Activated naive CD8-positive, alpha-beta T cell treated with anti-CD3 and anti-CD28 coated beads, Interleukin-2, amount 10 ng/mL, durations not matched to agents 7 days and 5 days (primary cell): ENCODE results near the gene TUBA1C. TPM values are rescaled to one million over a fixed set of nuclear protein-coding genes. Genes with fewer than 3 reads are reported as not detected.
"Not testable (repeated sequence)": the region's sequence is repeated elsewhere in the genome, so short reads cannot be mapped to it uniquely, and the experiment has no call there.

ENCODE experiments used
- ATAC-seq: fragments of 150-1000 bp; cut with Tn5 transposase; one replicate; pipeline ENCODE4 v1.10.0; 2021; ENCODE audit warnings: low read depth, moderate library complexity
- POLR2A ChIA-PET: fragments of 350-600 bp; sonication (Branson Sonifier 250); formaldehyde crosslinking; loops from one replicate; lab custom pipeline; 2021; ENCODE audit warnings: antibody characterized with exemption; lab: Charles Lee
- DNase-seq: peaks from one replicate; pipeline ENCODE4 v3.0.0; 2021
- H3K27ac Mint-ChIP-seq: one replicate; pipeline ENCODE4 v1.8.0; 2022; ENCODE audit warnings: mild to moderate bottlenecking, mixed read lengths
- H3K27me3 Mint-ChIP-seq: one replicate; pipeline ENCODE4 v1.8.0; 2022; ENCODE audit warnings: mild to moderate bottlenecking, moderate library complexity, mixed read lengths
- H3K36me3 Mint-ChIP-seq: one replicate; pipeline ENCODE4 v1.8.0; 2021; ENCODE audit warnings: mild to moderate bottlenecking, mixed read lengths
- H3K4me1 Mint-ChIP-seq: one replicate; pipeline ENCODE4 v1.8.0; 2021; ENCODE audit warnings: mixed read lengths
- H3K4me3 Mint-ChIP-seq: one replicate; pipeline ENCODE4 v1.8.0; 2022; ENCODE audit warnings: mild to moderate bottlenecking, moderate library complexity, mixed read lengths
- H3K9me3 Mint-ChIP-seq: one replicate; pipeline ENCODE4 v1.8.0; 2021; ENCODE audit warnings: mixed read lengths
- total RNA-seq, 2 experiments: library from RNA; stranded (reverse); gene quantifications; one replicate each; pipeline ENCODE4 v1.2.3, GENCODE V29; 2021

TUBA1C gene
- total RNA-seq, 2 experiments from 2014 or later = 162 to 168 TPM

DNA sequence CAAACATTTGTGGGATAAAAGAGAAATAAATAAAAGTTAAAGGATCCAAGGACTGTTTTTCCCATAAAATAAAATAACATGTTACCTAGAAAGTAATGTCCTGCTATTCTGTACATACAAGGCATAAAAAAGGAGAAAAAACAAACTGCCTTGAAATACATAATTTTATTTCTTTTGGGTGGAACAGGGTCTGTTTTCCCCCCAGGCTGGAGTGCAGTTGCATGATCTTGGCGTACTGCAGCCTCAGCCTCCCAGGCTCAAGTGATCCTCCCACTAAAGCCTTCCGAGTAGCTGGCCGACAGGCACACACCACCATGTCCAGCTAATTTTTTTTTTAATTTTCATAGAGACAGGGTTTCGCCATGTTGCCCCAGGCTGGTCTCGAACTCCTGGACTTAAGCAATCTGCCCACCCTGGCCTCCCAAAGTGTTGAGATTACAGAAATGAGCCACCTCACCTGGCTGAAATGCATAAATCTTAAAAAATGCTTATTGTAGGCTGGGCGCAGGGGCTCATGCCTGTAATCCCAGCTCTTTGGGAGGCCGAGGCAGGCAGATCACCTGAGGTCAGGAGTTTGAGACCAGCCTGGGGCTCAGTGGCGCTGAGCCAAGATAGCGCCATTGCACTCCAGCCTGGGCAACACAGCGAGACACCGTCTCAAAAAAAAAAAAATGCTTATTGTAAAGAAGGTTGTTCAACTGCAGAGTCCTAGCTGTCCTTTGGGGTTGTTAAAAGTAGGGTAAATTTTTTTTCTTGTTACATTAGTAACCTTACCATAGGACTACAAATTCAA lies 4.1 kb upstream of the TUBA1C start:
- DNase-seq (no peak), ATAC-seq (no peak)
- H3K27ac Mint-ChIP-seq = no peak overlapping the region
- no peaks in the 10 kb centered on the region for H3K9me3 Mint-ChIP-seq
- POLR2A ChIA-PET = no interaction called here
- H3K4me3 Mint-ChIP-seq = no peak overlapping the region
- no peaks in the 10 kb centered on the region for H3K27me3 Mint-ChIP-seq
- peaks cover 9% of the 10 kb centered on the region for H3K36me3 Mint-ChIP-seq
- peaks cover 15% of the 10 kb centered on the region for H3K4me1 Mint-ChIP-seq

- no peak overlapping the region for H3K27ac Mint-ChIP-seq
- POLR2A ChIA-PET = no interaction called here
- no peak overlapping the region for H3K4me3 Mint-ChIP-seq
- ATAC-seq (no peak), DNase-seq (no peak)
- H3K4me1 Mint-ChIP-seq = peaks cover 15% of the 10 kb centered on the region
- no peaks in the 10 kb centered on the region for H3K27me3 Mint-ChIP-seq
- H3K9me3 Mint-ChIP-seq = no peaks in the 10 kb centered on the region
- peaks cover 9% of the 10 kb centered on the region for H3K36me3 Mint-ChIP-seq
Observed at GRCh38 chr12:49261721-49262120, 3.2 kb upstream of the TUBA1C start.

GRCh38 chr12:49263400-49263763 lies 1.5 kb upstream of the TUBA1C start:
- Mint-ChIP-seq H3K4me3 (peak overlapping the region; percentile 89), H3K36me3 (peaks cover 14% of the 10 kb centered on the region), H3K9me3 (no peaks in the 10 kb centered on the region), H3K27me3 (no peaks in the 10 kb centered on the region), H3K4me1 (peaks cover 24% of the 10 kb centered on the region), H3K27ac (no peak overlapping the region)
- no peak for ATAC-seq
- POLR2A ChIA-PET = interaction anchor here (0.7 to 4.7 kb wide), 6 partner anchors 9 to 304 kb away, joined by 3 to 91 read pairs (median 16); partner anchors contain the start of genes SPATS2, TUBA1A and TUBA1B
- no peak for DNase-seq

- no peaks in the 10 kb centered on the region for H3K27me3 Mint-ChIP-seq
- H3K4me1 Mint-ChIP-seq = peaks cover 27% of the 10 kb centered on the region
- DNase-seq (peak; percentile 78), ATAC-seq (peak; percentile 51)
- H3K4me3 Mint-ChIP-seq = peak overlapping the region; percentile 99
- POLR2A ChIA-PET = interaction anchor here (0.9 to 4.7 kb wide), 11 partner anchors 9 to 477 kb away, joined by 3 to 91 read pairs (median 9); partner anchors contain the start of genes SPATS2, TMBIM6, TROAP and TUBA1A
- peaks cover 16% of the 10 kb centered on the region for H3K36me3 Mint-ChIP-seq
- peak overlapping the region; percentile 98 for H3K27ac Mint-ChIP-seq
- H3K9me3 Mint-ChIP-seq = no peaks in the 10 kb centered on the region
Observed at GRCh38 chr12:49264466-49264872, 413 bp upstream of the TUBA1C start.

GRCh38 chr12:49269191-49269590 lies 4.3 kb downstream of the TUBA1C start:
- Mint-ChIP-seq H3K4me1 (peaks cover 18% of the 10 kb centered on the region), H3K36me3 (peaks cover 21% of the 10 kb centered on the region)
- not testable (repeated sequence) for DNase-seq, H3K27me3 Mint-ChIP-seq, H3K9me3 Mint-ChIP-seq, ATAC-seq, H3K4me3 Mint-ChIP-seq, H3K27ac Mint-ChIP-seq
- POLR2A ChIA-PET = interaction anchor here (1.3 kb wide), 1 partner anchor 53 kb away, joined by 4 read pairs; the partner anchor contains the start of gene TROAP

DNA sequence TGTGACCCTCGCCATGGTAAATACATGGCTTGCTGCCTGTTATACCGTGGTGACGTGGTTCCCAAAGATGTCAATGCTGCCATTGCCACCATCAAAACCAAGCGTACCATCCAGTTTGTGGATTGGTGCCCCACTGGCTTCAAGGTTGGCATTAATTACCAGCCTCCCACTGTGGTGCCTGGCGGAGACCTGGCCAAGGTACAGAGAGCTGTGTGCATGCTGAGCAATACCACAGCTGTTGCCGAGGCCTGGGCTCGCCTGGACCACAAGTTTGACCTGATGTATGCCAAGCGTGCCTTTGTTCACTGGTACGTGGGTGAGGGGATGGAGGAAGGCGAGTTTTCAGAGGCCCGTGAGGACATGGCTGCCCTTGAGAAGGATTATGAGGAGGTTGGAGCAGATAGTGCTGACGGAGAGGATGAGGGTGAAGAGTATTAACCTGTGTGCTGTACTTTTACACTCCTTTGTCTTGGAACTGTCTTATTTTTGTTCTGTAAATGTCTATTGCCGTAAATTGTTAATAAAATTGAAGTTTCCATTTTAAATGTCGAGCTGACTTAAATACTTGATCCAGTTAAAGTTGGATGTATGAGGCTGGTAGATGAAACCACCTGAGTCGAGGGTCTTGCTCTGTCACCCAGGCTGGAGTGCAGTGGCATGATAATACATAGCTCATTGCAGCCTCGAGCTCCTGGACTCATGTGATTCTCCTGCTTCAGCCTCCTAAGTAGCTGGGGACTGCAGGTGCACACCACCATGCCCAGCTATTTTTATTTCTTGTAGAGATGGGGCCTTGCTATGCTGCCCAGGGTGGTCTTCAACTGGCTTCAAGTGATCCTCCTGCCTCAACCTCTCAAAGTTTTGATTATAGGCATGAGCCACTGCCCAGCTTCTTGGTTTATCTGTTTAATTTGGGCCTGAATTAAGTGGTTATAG lies 8.2 kb downstream of the TUBA1C start:
- peaks cover 12% of the 10 kb centered on the region for H3K36me3 Mint-ChIP-seq
- no peaks in the 10 kb centered on the region for H3K9me3 Mint-ChIP-seq
- H3K4me3 Mint-ChIP-seq = no peak overlapping the region
- peak overlapping the region; percentile 68 for H3K27ac Mint-ChIP-seq
- peaks cover 7% of the 10 kb centered on the region for H3K4me1 Mint-ChIP-seq
- no peaks in the 10 kb centered on the region for H3K27me3 Mint-ChIP-seq
- DNase-seq (no peak), ATAC-seq (no peak)
- POLR2A ChIA-PET = interaction anchor here (1.0 to 1.3 kb wide), 2 partner anchors 9 to 142 kb away, joined by 3 read pairs; partner anchors contain the start of gene TUBA1B

DNA sequence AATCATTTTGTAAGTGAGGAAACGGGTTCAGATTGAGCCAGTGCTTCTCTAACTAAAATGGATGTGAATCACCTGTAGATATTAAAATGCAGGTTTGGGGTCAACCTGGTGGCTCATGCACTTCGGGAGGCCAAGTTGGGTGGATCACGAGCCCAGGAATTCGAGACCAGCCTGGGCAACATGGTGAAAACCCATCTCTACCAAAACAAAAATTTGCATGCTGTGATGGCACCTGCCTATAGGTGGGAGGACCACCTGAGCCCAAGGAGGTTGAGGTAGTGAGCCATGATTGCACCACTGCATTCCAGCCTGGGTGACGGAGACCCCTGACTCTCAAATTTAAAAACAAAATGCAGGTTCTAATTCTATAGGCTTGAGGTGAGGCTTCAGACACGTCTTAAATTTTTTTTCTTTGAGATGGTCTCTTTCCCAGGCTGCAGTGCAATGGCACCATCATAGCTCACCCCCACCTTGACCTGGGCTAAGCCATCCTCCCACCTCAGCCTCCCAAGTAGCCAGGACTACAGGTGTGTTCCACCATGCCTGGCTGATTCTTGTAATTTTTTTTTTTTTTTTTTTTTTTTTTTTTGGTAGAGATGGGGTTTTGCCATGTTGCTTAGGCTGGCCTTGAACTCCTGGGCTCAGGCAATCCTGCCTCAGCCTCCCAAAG lies 9.0 kb downstream of the TUBA1C start:
- DNase-seq = no peak
- no peak overlapping the region for H3K4me3 Mint-ChIP-seq
- peaks cover 2% of the 10 kb centered on the region for H3K27me3 Mint-ChIP-seq
- POLR2A ChIA-PET = interaction anchor here (1.0 to 1.3 kb wide), 2 partner anchors 9 to 143 kb away, joined by 3 read pairs; partner anchors contain the start of gene TUBA1B
- peaks cover 12% of the 10 kb centered on the region for H3K36me3 Mint-ChIP-seq
- H3K4me1 Mint-ChIP-seq = peaks cover 4% of the 10 kb centered on the region
- H3K9me3 Mint-ChIP-seq = no peaks in the 10 kb centered on the region
- ATAC-seq = no peak
- H3K27ac Mint-ChIP-seq = no peak overlapping the region

DNA sequence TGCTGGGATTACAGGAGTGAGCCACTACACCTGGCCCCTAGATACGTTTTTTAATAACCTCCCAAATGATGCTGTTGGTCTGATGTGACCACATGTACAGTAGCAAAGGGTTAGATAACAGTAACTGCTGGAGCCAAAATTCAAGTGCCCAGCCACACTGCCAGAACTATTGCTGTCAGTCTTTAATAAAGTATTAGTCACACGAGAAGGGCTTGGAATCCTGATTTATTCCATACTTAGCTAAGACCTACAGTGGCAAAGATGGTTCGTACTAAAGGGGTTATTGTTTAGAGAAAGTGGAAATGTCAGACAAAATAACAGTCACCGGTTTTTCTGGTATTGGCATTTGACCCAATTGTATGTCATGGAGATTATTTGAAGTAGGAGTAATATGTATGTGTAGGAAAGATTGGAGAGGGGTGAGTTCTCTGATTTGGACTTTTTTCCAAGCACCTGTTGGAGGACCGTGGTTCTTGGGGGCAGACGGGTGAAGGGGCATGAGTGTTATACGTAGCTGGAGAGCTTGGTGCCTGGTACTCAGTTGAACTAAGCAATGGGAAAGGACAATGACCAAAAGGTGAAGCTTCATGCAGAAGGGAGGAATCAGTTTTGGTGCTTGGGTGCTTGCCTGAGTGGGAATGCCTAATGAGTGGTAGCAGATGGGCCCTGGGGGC lies 9.7 kb downstream of the TUBA1C start:
- H3K4me3 Mint-ChIP-seq = no peak overlapping the region
- no peak for ATAC-seq
- peaks cover 4% of the 10 kb centered on the region for H3K4me1 Mint-ChIP-seq
- DNase-seq = no peak
- H3K36me3 Mint-ChIP-seq = peaks cover 10% of the 10 kb centered on the region
- H3K9me3 Mint-ChIP-seq = no peaks in the 10 kb centered on the region
- no peak overlapping the region for H3K27ac Mint-ChIP-seq
- peaks cover 5% of the 10 kb centered on the region for H3K27me3 Mint-ChIP-seq
- POLR2A ChIA-PET = interaction anchor here (1.2 kb wide), 1 partner anchor 205 kb away, joined by 3 read pairs; the partner anchor contains the start of gene RHEBL1

- POLR2A ChIA-PET = interaction anchor here (0.6 to 1.2 kb wide), 3 partner anchors 11 to 232 kb away, joined by 3 to 5 read pairs (median 4); partner anchors contain the start of gene TUBA1B
- Mint-ChIP-seq H3K4me3 (no peak overlapping the region), H3K4me1 (no peaks in the 10 kb centered on the region), H3K27me3 (peaks cover 15% of the 10 kb centered on the region), H3K36me3 (peaks cover 6% of the 10 kb centered on the region), H3K27ac (no peak overlapping the region), H3K9me3 (no peaks in the 10 kb centered on the region)
- no peak for ATAC-seq
- no peak for DNase-seq
Observed at GRCh38 chr12:49276304-49277290, 11.7 kb downstream of the TUBA1C start.

DNA sequence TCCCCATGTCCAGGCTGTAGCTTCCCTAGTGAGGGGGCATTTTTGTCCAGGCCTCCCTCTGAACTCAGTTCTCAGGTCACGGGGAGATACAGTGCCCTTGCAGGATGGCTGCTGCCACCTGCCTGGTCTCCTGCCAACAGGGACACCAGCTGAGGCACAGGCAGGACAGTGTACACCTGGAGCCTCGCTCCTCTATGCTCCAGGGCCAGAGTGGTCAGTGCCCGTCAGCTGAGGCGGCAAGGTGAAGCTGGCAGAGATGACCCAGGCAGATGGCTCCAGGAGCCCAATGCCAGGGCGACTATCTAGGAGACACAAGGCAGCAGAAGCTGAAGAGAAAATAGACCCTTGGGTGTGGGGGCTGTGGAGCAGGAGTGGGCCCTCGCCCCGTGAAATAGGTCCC lies 12.6 kb downstream of the TUBA1C start:
- POLR2A ChIA-PET = interaction anchor here (0.9 to 1.2 kb wide), 2 partner anchors 12 to 147 kb away, joined by 3 to 5 read pairs; partner anchors contain the start of gene TUBA1B
- no peak for ATAC-seq

GRCh38 chr12:49279706-49280159 lies 14.9 kb downstream of the TUBA1C start:
- H3K4me3 Mint-ChIP-seq = no peak overlapping the region
- ATAC-seq = no peak
- no peak for DNase-seq
- H3K9me3 Mint-ChIP-seq = no peaks in the 10 kb centered on the region
- H3K4me1 Mint-ChIP-seq = no peaks in the 10 kb centered on the region
- H3K27ac Mint-ChIP-seq = no peak overlapping the region
- POLR2A ChIA-PET = interaction anchor here (0.6 kb wide), 1 partner anchor 14 kb away, joined by 3 read pairs; no protein-coding TSS in a partner anchor
- no peaks in the 10 kb centered on the region for H3K36me3 Mint-ChIP-seq
- peaks cover 17% of the 10 kb centered on the region for H3K27me3 Mint-ChIP-seq

More for the DNA sequence above, 12.6 kb downstream of the TUBA1C start:
- Mint-ChIP-seq H3K27me3 (peaks cover 16% of the 10 kb centered on the region), H3K9me3 (no peaks in the 10 kb centered on the region), H3K36me3 (peaks cover 6% of the 10 kb centered on the region), H3K27ac (no peak overlapping the region), H3K4me3 (no peak overlapping the region), H3K4me1 (no peaks in the 10 kb centered on the region)
- no peak for DNase-seq
